Neutrophil (primary cell): Measurements from ENCODE around the gene TMEM256.
A peak's percentile ranks its signal among the peaks of the same experiment; 100 is the strongest.

Experiments used
- H3K27ac ChIP-seq: fragments of 200-600 bp; sonication (generic); 2 replicates; pipeline ENCODE4 v1.5.1; 2016; ENCODE audit warnings: mild to moderate bottlenecking, moderate library complexity
- H3K27me3 ChIP-seq: fragments of 200-600 bp; sonication (generic); 2 replicates; pipeline ENCODE4 v1.6.0; 2016; ENCODE audit warnings: mild to moderate bottlenecking
- H3K36me3 ChIP-seq: fragments of 200-600 bp; sonication (generic); 2 replicates; pipeline ENCODE4 v1.5.1; 2017
- H3K4me1 ChIP-seq, 2 experiments: fragments of 200-600 bp in 1 of 2; sonication (generic) in 1 of 2; 1 replicate in 1 of 2; 2 replicates in 1 of 2; pipeline versions ENCODE4 v1.5.1 to v1.6.1; 2013 to 2016; ENCODE audit warnings: low read depth in 1 of 2, low read length in 1 of 2, mild to moderate bottlenecking in 1 of 2, moderate library complexity in 1 of 2; ENCODE audit not compliant: control insufficient read depth in 1 of 2, insufficient read depth in 1 of 2
- H3K4me3 ChIP-seq, 2 experiments: fragments of 200-600 bp in 1 of 2; sonication (generic) in 1 of 2; 1 replicate in 1 of 2; 2 replicates in 1 of 2; pipeline ENCODE4 v1.5.1; 2013 to 2016; ENCODE audit warnings: low read depth in 1 of 2, low read length in 1 of 2, mild to moderate bottlenecking in 1 of 2, moderate library complexity in 1 of 2
- H3K9me3 ChIP-seq: fragments of 200-600 bp; sonication (generic); 2 replicates; pipeline ENCODE4 v1.5.1; 2016
- CTCF ChIP-seq: fragments of 200-600 bp; sonication (generic); IDR thresholded peaks from 2 replicates; pipeline ENCODE4 v1.5.1; 2016; ENCODE audit warnings: antibody characterized with exemption

Gene TMEM256

GRCh38 chr17:7403043-7403726 lies 712 bp downstream of the TMEM256 start:
- H3K27ac ChIP-seq = peak overlapping the region; percentile 72
- H3K4me1 ChIP-seq = peaks cover 14 to 30% of the 10 kb centered on the region in 2 experiments
- no peaks in the 10 kb centered on the region for H3K9me3 ChIP-seq
- peaks cover 40% of the 10 kb centered on the region for H3K27me3 ChIP-seq
- H3K36me3 ChIP-seq = no peaks in the 10 kb centered on the region
- peak overlapping the region; percentile 65 to 71 for H3K4me3 ChIP-seq
- TF ChIP-seq CTCF = no peak

GRCh38 chr17:7398612-7399011 lies 5.3 kb downstream of the TMEM256 start:
- no peak for TF ChIP-seq CTCF
- no peaks in the 10 kb centered on the region for H3K36me3 ChIP-seq
- H3K27ac ChIP-seq = no peak overlapping the region
- no peak overlapping the region for H3K4me3 ChIP-seq
- H3K4me1 ChIP-seq = peaks cover 21 to 26% of the 10 kb centered on the region in 2 experiments
- peaks cover 4% of the 10 kb centered on the region for H3K27me3 ChIP-seq
- H3K9me3 ChIP-seq = no peaks in the 10 kb centered on the region

- H3K36me3 ChIP-seq = no peaks in the 10 kb centered on the region
- peaks cover 14 to 18% of the 10 kb centered on the region in 2 experiments for H3K4me1 ChIP-seq
- no peak overlapping the region for H3K4me3 ChIP-seq
- H3K27ac ChIP-seq = no peak overlapping the region
- no peak for TF ChIP-seq CTCF
- H3K27me3 ChIP-seq = peaks cover 16% of the 10 kb centered on the region
- no peaks in the 10 kb centered on the region for H3K9me3 ChIP-seq
These were observed 7.8 kb downstream of the TMEM256 start for GRCh38 chr17:7396147-7396546.

- Histone ChIP-seq H3K4me3 (peak within 1 kb of the TSS; percentile 74 to 93), H3K27me3 (peaks cover 16% of the 10 kb centered on the region), H3K27ac (peak within 1 kb of the TSS; percentile 87), H3K4me1 (peaks cover 14 to 18% of the 10 kb centered on the region in 2 experiments), H3K36me3 (no peaks in the 10 kb centered on the region), H3K9me3 (no peaks in the 10 kb centered on the region)
- TF ChIP-seq CTCF = peak; percentile 47
These were observed 9.3 kb downstream of the TMEM256 start, which contains the start of gene PLSCR3 for GRCh38 chr17:7394452-7395191. TSS of gene PLSCR3 (minus strand) at chr17:7394525. CDS start at chr17:7394110, 415 bp downstream.

GRCh38 chr17:7393613-7394451 lies 10.1 kb downstream of the TMEM256 start:
- H3K27me3 ChIP-seq = peaks cover 16% of the 10 kb centered on the region
- H3K9me3 ChIP-seq = no peaks in the 10 kb centered on the region
- peaks cover 14 to 18% of the 10 kb centered on the region in 2 experiments for H3K4me1 ChIP-seq
- H3K36me3 ChIP-seq = no peaks in the 10 kb centered on the region
- H3K4me3 ChIP-seq = peak overlapping the region; percentile 74 to 93
- peak overlapping the region; percentile 87 for H3K27ac ChIP-seq
- no peak for TF ChIP-seq CTCF
